GM19099 (cell line): ENCODE results near the gene SLC39A13.

Source experiments
- POLR2A ChIP-seq: IDR thresholded peaks from 3 replicates; pipeline ENCODE4 v1.6.1; 2011; ENCODE audit warnings: low read depth; ENCODE audit not compliant: insufficient read length; ENCODE audit errors: extremely low read depth

The SLC39A13 gene

GRCh38 chr11:47443028-47443700, 34.8 kb downstream of the SLC39A13 start:
- no peak for TF ChIP-seq POLR2A

- no peak for TF ChIP-seq POLR2A
Observed at GRCh38 chr11:47443817-47444216, 35.4 kb downstream of the SLC39A13 start.

GRCh38 chr11:47445840-47446239, 37.5 kb downstream of the SLC39A13 start:
- TF ChIP-seq POLR2A, result no peak

- no peak for TF ChIP-seq POLR2A
Observed at GRCh38 chr11:47446833-47447232, 38.4 kb downstream of the SLC39A13 start.

GRCh38 chr11:47447906-47448305, 39.5 kb downstream of the SLC39A13 start:
- TF ChIP-seq POLR2A, result no peak

GRCh38 chr11:47448566-47449427, 40.4 kb downstream of the SLC39A13 start, which contains the start of gene RAPSN:
Gene RAPSN, minus strand, starts transcription at chr11:47449136. Its CDS starts 172 bp downstream, at chr11:47448964.
- TF ChIP-seq POLR2A, result no peak

- no peak for TF ChIP-seq POLR2A
Observed at GRCh38 chr11:47449541-47449940, 41.2 kb downstream of the SLC39A13 start.

GRCh38 chr11:47451436-47451835, 43.0 kb downstream of the SLC39A13 start:
- TF ChIP-seq POLR2A, result no peak

GRCh38 chr11:47451990-47452389, 43.6 kb downstream of the SLC39A13 start:
- TF ChIP-seq POLR2A, result no peak

GRCh38 chr11:47453365-47453764, 45.0 kb downstream of the SLC39A13 start:
- TF ChIP-seq POLR2A, result no peak

- no peak for TF ChIP-seq POLR2A
Observed at GRCh38 chr11:47460571-47461235, 52.3 kb downstream of the SLC39A13 start.

GRCh38 chr11:47461876-47462275, 53.5 kb downstream of the SLC39A13 start:
- TF ChIP-seq POLR2A, result no peak

- TF ChIP-seq POLR2A, result no peak
Observed at GRCh38 chr11:47464483-47464882, 56.1 kb downstream of the SLC39A13 start.
